K562 (cell line): ENCODE results near the gene RNF213. TPM values are rescaled to one million over a fixed set of nuclear protein-coding genes. Genes with fewer than 3 reads are reported as not detected.

Experiments
- ATAC-seq: fragments of 200-7000 bp; cut with Tn5 transposase; 3 replicates; pipeline ENCODE4 v1.9.1; 2020; ENCODE audit warnings: moderate library complexity
- BruUV-seq: library from RNA; stranded (reverse); fragments of 400-500 nt; replicated peaks from 2 replicates; lab custom pipeline; 2021; lab: Mats Ljungman, UMichigan
- CTCF ChIA-PET: fragments of 300-600 bp; formaldehyde crosslinking; extraction: SDS; loops from one replicate; lab custom pipeline; 2021; ENCODE audit warnings: low intra/inter-chr PET ratio; lab: Yijun Ruan, JAX
- POLR2A ChIA-PET: fragments of 300-600, 350-650 bp; sonication (Branson Sonifier 250); formaldehyde crosslinking; extraction: SDS; loops from one replicate; lab custom pipeline; 2021; ENCODE audit warnings: antibody characterized with exemption, inconsistent platforms; lab: Yijun Ruan, JAX
- DNase-seq, 4 experiments: peaks; one replicate each; pipeline versions ENCODE4 v3.0.0 to v3.0.0-alpha.2; 2011 to 2018; ENCODE audit warnings: low spot score in 3 of 4, mixed read lengths in 3 of 4; ENCODE audit errors: extremely low read depth in 1 of 4
- FAIRE-seq: peaks from 2 replicates; lab custom pipeline; 2011; peaks lifted over from hg19 to GRCh38; lab: Jason Lieb, UNC
- H2AFZ ChIP-seq: 2 replicates; pipeline ENCODE4 v1.6.0; 2011; ENCODE audit warnings: low read depth, low read length, control low read depth, inconsistent platforms
- H3K27ac ChIP-seq: fragments of 200-600 bp; 3 replicates; pipeline ENCODE4 v1.8.0; 2011; ENCODE audit warnings: low read depth, mild to moderate bottlenecking, control low read depth, inconsistent platforms, low read length, moderate library complexity, mixed read lengths; ENCODE audit errors: extremely low read depth
- H3K27me3 ChIP-seq, 2 experiments: fragments of 300-600 bp in 1 of 2; 2 replicates in 1 of 2; 3 replicates in 1 of 2; pipeline versions ENCODE4 v1.6.0 to v1.8.0; 2011; ENCODE audit warnings: inconsistent platforms in 2 of 2, low read length in 2 of 2, mild to moderate bottlenecking in 1 of 2, mixed read lengths in 1 of 2, moderate library complexity in 1 of 2; ENCODE audit not compliant: control insufficient read depth in 2 of 2, insufficient read depth in 2 of 2
- H3K36me3 ChIP-seq: fragments of 300-600 bp; 3 replicates; pipeline ENCODE4 v1.8.0; 2011; ENCODE audit warnings: mild to moderate bottlenecking, low read length, inconsistent platforms; ENCODE audit not compliant: control insufficient read depth, insufficient read depth
- H3K4me1 ChIP-seq, 2 experiments: fragments of 200-600 bp in 1 of 2; replicated peaks in 1 of 2; 2 replicates in 1 of 2; 3 replicates in 1 of 2; pipeline versions ENCODE4 v1.5.1 to v1.8.0; 2011; ENCODE audit warnings: inconsistent platforms in 2 of 2, low read length in 2 of 2, mild to moderate bottlenecking in 1 of 2, mixed read lengths in 1 of 2, moderate library complexity in 1 of 2; ENCODE audit not compliant: control insufficient read depth in 2 of 2, insufficient read depth in 2 of 2
- H3K4me2 ChIP-seq: 2 replicates; pipeline ENCODE4 v1.6.1; 2011; ENCODE audit warnings: low read length, control low read depth, inconsistent platforms, mixed read lengths; ENCODE audit not compliant: insufficient read depth
- H3K4me3 ChIP-seq: fragments of 200-600 bp; sonication (generic), shearing (Covaris generic); 2 replicates; pipeline ENCODE4 v1.5.1; 2016; ENCODE audit warnings: control low read depth, inconsistent platforms
- H3K79me2 ChIP-seq: fragments of 200-600 bp; 3 replicates; pipeline ENCODE4 v1.8.0; 2011; ENCODE audit warnings: low read length, inconsistent platforms; ENCODE audit not compliant: control insufficient read depth, insufficient read depth
- H3K9ac ChIP-seq, 2 experiments: 2 replicates each; pipeline versions ENCODE4 v1.6.0 to v1.6.1; 2011; ENCODE audit warnings: low read depth in 2 of 2, low read length in 2 of 2, control low read depth in 1 of 2, inconsistent platforms in 1 of 2, mild to moderate bottlenecking in 1 of 2, mixed read lengths in 1 of 2; ENCODE audit not compliant: insufficient read depth in 1 of 2
- H3K9me1 ChIP-seq: one replicate; pipeline ENCODE4 v1.6.0; 2011; ENCODE audit warnings: inconsistent platforms, mild to moderate bottlenecking, low read length, moderate library complexity; ENCODE audit not compliant: control insufficient read depth, insufficient read depth
- H3K9me3 ChIP-seq: replicated peaks from 2 replicates; pipeline ENCODE4 v1.5.1; 2011; ENCODE audit warnings: low read depth, low read length, inconsistent platforms; ENCODE audit not compliant: control insufficient read depth, insufficient read depth
- H4K20me1 ChIP-seq: replicated peaks from 2 replicates; pipeline ENCODE4 v1.6.1; 2011; ENCODE audit warnings: low read length, inconsistent platforms, mixed read lengths; ENCODE audit not compliant: control insufficient read depth, insufficient read depth
- CTCF ChIP-seq, 3 experiments: IDR thresholded peaks in 2 of 3; conservative IDR thresholded peaks in 1 of 3; 2 replicates each; pipeline ENCODE4 v1.5.1; 2011 to 2012; ENCODE audit warnings: low read length in 3 of 3, mild to moderate bottlenecking in 3 of 3, control low read depth in 2 of 3, improper control_type of control experiment in 1 of 3, inconsistent platforms in 1 of 3, low read depth in 1 of 3, mixed read lengths in 1 of 3, moderate library complexity in 1 of 3; ENCODE audit not compliant: insufficient read depth in 2 of 3
- E2F6 ChIP-seq, 2 experiments: IDR thresholded peaks; 2 replicates each; pipeline ENCODE4 v1.6.1; 2011; ENCODE audit warnings: borderline replicate concordance in 1 of 2, control low read depth in 1 of 2, low read depth in 1 of 2, low read length in 1 of 2, mild to moderate bottlenecking in 1 of 2, mixed read lengths in 1 of 2, moderate library complexity in 1 of 2; ENCODE audit not compliant: insufficient read depth in 1 of 2, insufficient read length in 1 of 2, poor library complexity in 1 of 2, severe bottlenecking in 1 of 2; ENCODE audit errors: extremely low read depth in 1 of 2
- NFYB ChIP-seq: IDR thresholded peaks from 2 replicates; pipeline ENCODE4 v1.6.1; 2011; ENCODE audit warnings: mild to moderate bottlenecking, moderate library complexity; ENCODE audit not compliant: insufficient read length; ENCODE audit errors: extremely low read depth
- RAD21 ChIP-seq, 2 experiments: fragments of 250-450 bp in 1 of 2; fragments of 450-650 bp in 1 of 2; sonication (Bioruptor Pico) in 1 of 2; formaldehyde crosslinking in 1 of 2; IDR thresholded peaks in 1 of 2; conservative IDR thresholded peaks in 1 of 2; 2 replicates each; pipeline versions ENCODE4 v1.4.0 to v1.8.0; 2020 to 2022; ENCODE audit warnings: mild to moderate bottlenecking in 2 of 2, moderate library complexity in 1 of 2
- RFX1 ChIP-seq: fragments of 450-650 bp; IDR thresholded peaks from 2 replicates; pipeline ENCODE4 v1.6.1; 2016; ENCODE audit warnings: mild to moderate bottlenecking, moderate library complexity
- RREB1 ChIP-seq: fragments of 250-450 bp; sonication (Bioruptor Pico); IDR thresholded peaks from 2 replicates; pipeline ENCODE4 v1.4.0; 2020
- ZSCAN32 ChIP-seq: fragments of 450-650 bp; formaldehyde crosslinking; IDR thresholded peaks from 2 replicates; pipeline ENCODE4 v1.4.0; 2020; ENCODE audit warnings: mild to moderate bottlenecking, moderate library complexity
- WGBS: fragments of 100-300 bp; shearing (Covaris generic); methylation state at CpG from one replicate; pipeline ENCODE4 v1.1.6; 2016; ENCODE audit warnings: low coverage, mixed read lengths; ENCODE audit not compliant: insufficient coverage; ENCODE audit errors: missing lambda C conversion rate; 5-methylcytosine and 5-hydroxymethylcytosine counted together
- in situ Hi-C: fragments of 300-500 bp; cut with MboI; formaldehyde crosslinking; loops from 4 replicates; pipeline ENCODE4 v1.15.0; 2018; ENCODE audit warnings: inconsistent platforms, mixed read lengths
- intact Hi-C: fragments of 100-400 bp; cut with micrococcal nuclease; formaldehyde crosslinking; loops from 2 replicates; pipeline ENCODE4 v1.14.2; 2022
- polyA plus RNA-seq, 8 experiments: library from polyadenylated mRNA; depleted of rRNA in 4 of 8; stranded (reverse) in 5 of 8; unstranded in 3 of 8; fragments of >200 nt; fragmentation: Nextera tagmentation in 2 of 8; fragmentation: Illumina TruSeq in 1 of 8; extraction: Ambion mirVana in 2 of 8; extraction: Trizol in 1 of 8; gene quantifications; 2 replicates each; pipeline versions ENCODE4 v1.2.1 to v1.2.3, GENCODE V29; 2011 to 2014; ENCODE audit warnings: inconsistent platforms in 1 of 8, missing spikeins in 1 of 8
- total RNA-seq, 7 experiments: library from RNA; depleted of rRNA in 6 of 7; stranded (reverse); fragments of >200 nt in 6 of 7; fragmentation: Illumina TruSeq in 2 of 7; extraction: Trizol in 2 of 7; gene quantifications; 2 replicates each; pipeline versions ENCODE4 v1.2.1 to v1.2.3, GENCODE V29; 2011 to 2021; ENCODE audit warnings: low replicate concordance in 1 of 7

RNF213 gene
- total and polyA plus RNA-seq, 9 of the 15 experiments (the other 6 are each of a cell fraction or from before 2014, with no cell fraction given): 5.3 to 33.6 (median 17.9) TPM

- TF ChIP-seq RREB1 (CRISPR knock-in tag): no peak
These were observed 31.2 kb downstream of the RNF213 start (continued) for GRCh38 chr17:80291691-80292487.

GRCh38 chr17:80292521-80292971 lies 31.9 kb downstream of the RNF213 start:
- ATAC-seq (no peak), FAIRE-seq (no peak), DNase-seq (peak in 1 of 4 experiments; percentile 2)
- Histone ChIP-seq H3K9me1 (peaks cover 3% of the 10 kb centered on the region), H3K27me3 (no peaks in the 10 kb centered on the region), H3K27ac (no peak overlapping the region), H3K4me2 (no peak overlapping the region), H3K4me1 (peaks cover 0 to 4% of the 10 kb centered on the region in 2 experiments; a peak in 1 of 5 replicates), H3K9ac (peak overlapping the region in 1 of 2 experiments; percentile 62; a peak in 1 of 4 replicates), H2AFZ (no peak overlapping the region), H3K4me3 (no peak overlapping the region), H3K79me2 (no peaks in the 10 kb centered on the region), H3K36me3 (peaks cover 68% of the 10 kb centered on the region; the same call in 2 of the 3 replicates), H4K20me1 (no peaks in the 10 kb centered on the region), H3K9me3 (no peaks in the 10 kb centered on the region)
- no TSS peak for BruUV-seq
- in situ Hi-C loops (no loop called here), intact Hi-C loops (no loop called here)
- TF ChIP-seq RFX1 (peak; percentile 16; the same call in 1 of the 2 replicates), RAD21 (CRISPR knock-in tag; conservative IDR thresholded peaks at IDR 0.05 in 1 of 2, IDR thresholded peaks at IDR 0.05 in 1 of 2) (peak in 1 of 2 experiments; percentile 34; a peak in 1 of 4 replicates), NFYB (no peak), E2F6 (IDR thresholded peaks at IDR 0.05; ENCODE audit: borderline replicate concordance in 1 of 2, extremely low read depth in 1 of 2, insufficient read depth in 1 of 2, insufficient read length in 1 of 2, low read depth in 1 of 2, low read length in 1 of 2, poor library complexity in 1 of 2, severe bottlenecking in 1 of 2) (no peak), ZSCAN32 (CRISPR knock-in tag) (no peak), CTCF (IDR thresholded peaks at IDR 0.05 in 2 of 3, conservative IDR thresholded peaks at IDR 0.05 in 1 of 3; ENCODE audit: insufficient read depth in 2 of 3, low read depth in 1 of 3, low read length in 3 of 3) (peak in 1 of 3 experiments; percentile 25; a peak in 1 of 6 replicates)
- CTCF ChIA-PET: interaction anchor here (0.9 kb wide), 1 partner anchor 96 kb away, joined by 3 read pairs; no protein-coding TSS in a partner anchor
- WGBS: 92% methylated on average over 8 of the region's 10 CpGs
- POLR2A ChIA-PET: interaction anchor here (0.8 kb wide), 1 partner anchor 14 kb away, joined by 3 read pairs; no protein-coding TSS in a partner anchor
